Hepatocyte (in vitro differentiated cells): ENCODE results near the gene HDHD3. TPM values are rescaled to one million over a fixed set of nuclear protein-coding genes. Genes with fewer than 3 reads are reported as not detected.

Source experiments
- DNase-seq: peaks from one replicate; pipeline ENCODE4 v3.0.0-alpha.2; 2016; ENCODE audit warnings: low spot score
- H2AFZ ChIP-seq: fragments of 200-600 bp; sonication (generic); 2 replicates; pipeline ENCODE4 v1.6.0; 2016; ENCODE audit warnings: antibody characterized with exemption, mild to moderate bottlenecking
- H3K27ac ChIP-seq: fragments of 200-600 bp; sonication (generic); 2 replicates; pipeline ENCODE4 v1.5.1; 2016; ENCODE audit warnings: mild to moderate bottlenecking
- H3K27me3 ChIP-seq: fragments of 200-600 bp; sonication (generic); 2 replicates; pipeline ENCODE4 v1.6.1; 2016
- H3K36me3 ChIP-seq: fragments of 200-600 bp; sonication (generic); replicated peaks from 2 replicates; pipeline ENCODE4 v1.5.1; 2016; ENCODE audit warnings: low read depth; ENCODE audit not compliant: insufficient read depth
- H3K4me1 ChIP-seq: fragments of 200-600 bp; sonication (generic); 2 replicates; pipeline ENCODE4 v1.5.1; 2016; ENCODE audit warnings: mild to moderate bottlenecking, moderate library complexity; ENCODE audit not compliant: insufficient read depth
- H3K4me2 ChIP-seq: fragments of 200-600 bp; sonication (generic); 2 replicates; pipeline ENCODE4 v1.6.0; 2016
- H3K4me3 ChIP-seq: fragments of 200-600 bp; sonication (generic); 2 replicates; pipeline ENCODE4 v1.5.1; 2016; ENCODE audit warnings: mild to moderate bottlenecking
- H3K79me2 ChIP-seq: fragments of 200-600 bp; sonication (generic); 2 replicates; pipeline ENCODE4 v1.6.0; 2017; ENCODE audit warnings: mild to moderate bottlenecking
- H3K9me2 ChIP-seq: fragments of 200-600 bp; sonication (generic); replicated peaks from 2 replicates; pipeline ENCODE4 v1.6.0; 2017; ENCODE audit warnings: mild to moderate bottlenecking; ENCODE audit not compliant: insufficient read depth
- H3K9me3 ChIP-seq: fragments of 200-600 bp; sonication (generic); 2 replicates; pipeline ENCODE4 v1.5.1; 2016; ENCODE audit warnings: low read depth, mild to moderate bottlenecking
- H4K20me1 ChIP-seq: fragments of 200-600 bp; sonication (generic); 2 replicates; pipeline ENCODE4 v1.6.0; 2016; ENCODE audit warnings: mild to moderate bottlenecking; ENCODE audit not compliant: insufficient read depth, poor library complexity, severe bottlenecking
- CTCF ChIP-seq: fragments of 200-600 bp; sonication (generic); IDR thresholded peaks from 2 replicates; pipeline ENCODE4 v1.5.1; 2016; ENCODE audit warnings: antibody characterized with exemption, mild to moderate bottlenecking; ENCODE audit not compliant: poor library complexity
- EZH2 ChIP-seq: fragments of 200-600 bp; sonication (generic); IDR thresholded peaks from 2 replicates; pipeline ENCODE4 v1.6.1; 2016; ENCODE audit warnings: antibody characterized with exemption, mild to moderate bottlenecking, borderline replicate concordance
- EZH2phosphoT487 ChIP-seq: fragments of 200-600 bp; sonication (generic); IDR thresholded peaks from one replicate; pipeline ENCODE4 v1.6.1; 2018; ENCODE audit warnings: antibody characterized with exemption, mild to moderate bottlenecking, low read depth, moderate library complexity; ENCODE audit not compliant: unreplicated experiment, severe bottlenecking
- WGBS: methylation state at CpG from one replicate; pipeline ENCODE4 v1.1.6; 2016; ENCODE audit warnings: low lambda C conversion rate; ENCODE audit errors: missing lambda C conversion rate; 5-methylcytosine and 5-hydroxymethylcytosine counted together
- polyA plus RNA-seq: library from polyadenylated mRNA; unstranded; fragments of >200 nt; fragmentation: Nextera tagmentation; extraction: Ambion mirVana; gene quantifications from 2 replicates; pipeline ENCODE4 v1.2.1, GENCODE V29; 2016
- total RNA-seq: library from RNA; depleted of rRNA; stranded (reverse); fragments of >200 nt; gene quantifications from 2 replicates; pipeline ENCODE4 v1.2.3, GENCODE V29; 2014

The HDHD3 gene
- total and polyA plus RNA-seq, 2 experiments from 2014 or later = 96.8 to 110 TPM

GRCh38 chr9:113370806-113371325 lies 5.9 kb downstream of the HDHD3 start:
- Histone ChIP-seq H3K36me3 (no peaks in the 10 kb centered on the region), H4K20me1 (peaks cover 28% of the 10 kb centered on the region), H3K4me2 (no peak overlapping the region), H3K4me3 (no peak overlapping the region), H2AFZ (no peak overlapping the region), H3K27me3 (no peaks in the 10 kb centered on the region), H3K27ac (no peak overlapping the region), H3K9me2 (no peaks in the 10 kb centered on the region), H3K4me1 (peaks cover 7% of the 10 kb centered on the region), H3K79me2 (peaks cover 18% of the 10 kb centered on the region), H3K9me3 (no peaks in the 10 kb centered on the region)
- WGBS = 80% methylated on average over 8 of the region's 8 CpGs
- TF ChIP-seq CTCF (no peak), EZH2phosphoT487 (no peak), EZH2 (no peak)
- no peak for DNase-seq

DNA sequence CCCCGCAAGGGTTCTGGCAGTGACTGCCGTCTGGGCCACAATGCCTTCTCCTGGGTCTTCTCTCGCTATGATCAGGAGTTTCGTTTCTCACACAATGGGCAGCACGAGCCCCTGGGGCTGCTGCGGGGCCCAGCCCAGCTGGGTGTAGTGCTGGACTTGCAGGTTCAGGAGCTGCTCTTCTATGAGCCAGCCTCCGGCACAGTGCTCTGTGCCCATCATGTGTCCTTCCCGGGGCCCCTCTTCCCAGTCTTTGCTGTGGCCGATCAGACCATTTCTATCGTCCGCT lies 7.0 kb downstream of the HDHD3 start:
- no peaks in the 10 kb centered on the region for H3K9me3 ChIP-seq
- no peak for DNase-seq
- TF ChIP-seq CTCF = no peak
- no peak for TF ChIP-seq EZH2phosphoT487
- no peak for TF ChIP-seq EZH2
- no peaks in the 10 kb centered on the region for H3K9me2 ChIP-seq
- WGBS = 87% methylated on average over 11 of the region's 11 CpGs
- peaks cover 7% of the 10 kb centered on the region for H3K4me1 ChIP-seq
- no peak overlapping the region for H3K4me2 ChIP-seq
- peaks cover 22% of the 10 kb centered on the region for H4K20me1 ChIP-seq
- H3K27me3 ChIP-seq = no peaks in the 10 kb centered on the region
- H3K79me2 ChIP-seq = peaks cover 11% of the 10 kb centered on the region
- no peak overlapping the region for H3K27ac ChIP-seq
- H2AFZ ChIP-seq = no peak overlapping the region
- no peaks in the 10 kb centered on the region for H3K36me3 ChIP-seq
- H3K4me3 ChIP-seq = no peak overlapping the region

- TF ChIP-seq EZH2 = no peak
- no peak for TF ChIP-seq EZH2phosphoT487
- TF ChIP-seq CTCF = no peak
- H3K4me2 ChIP-seq = no peak overlapping the region
- H2AFZ ChIP-seq = no peak overlapping the region
- H3K9me2 ChIP-seq = no peaks in the 10 kb centered on the region
- peaks cover 20% of the 10 kb centered on the region for H4K20me1 ChIP-seq
- peaks cover 6% of the 10 kb centered on the region for H3K4me1 ChIP-seq
- 85% methylated on average over 13 of the region's 13 CpGs for WGBS
- H3K36me3 ChIP-seq = no peaks in the 10 kb centered on the region
- no peak for DNase-seq
- H3K79me2 ChIP-seq = peaks cover 7% of the 10 kb centered on the region
- H3K27ac ChIP-seq = no peak overlapping the region
- no peaks in the 10 kb centered on the region for H3K27me3 ChIP-seq
- no peak overlapping the region for H3K4me3 ChIP-seq
- H3K9me3 ChIP-seq = no peaks in the 10 kb centered on the region
Measured at GRCh38 chr9:113368982-113369854, 7.6 kb downstream of the HDHD3 start.
